HuH-7.5 (cell line): ENCODE measurements around the gene STIL.

Experiments used
- DNase-seq: peaks from one replicate; pipeline ENCODE4 v3.0.0; 2011; ENCODE audit warnings: low spot score

STIL gene

GRCh38 chr1:47235241-47235681, 78.7 kb downstream of the STIL start:
- no peak for DNase-seq

- DNase-seq = no peak
Measured at GRCh38 chr1:47233186-47233585, 80.8 kb downstream of the STIL start.

GRCh38 chr1:47232187-47232874, 81.6 kb downstream of the STIL start, which contains the start of gene TAL1:
TAL1 (minus strand) TSS chr1:47232225; CDS start chr1:47225888, 6,337 bp downstream.
- DNase-seq = no peak

DNA sequence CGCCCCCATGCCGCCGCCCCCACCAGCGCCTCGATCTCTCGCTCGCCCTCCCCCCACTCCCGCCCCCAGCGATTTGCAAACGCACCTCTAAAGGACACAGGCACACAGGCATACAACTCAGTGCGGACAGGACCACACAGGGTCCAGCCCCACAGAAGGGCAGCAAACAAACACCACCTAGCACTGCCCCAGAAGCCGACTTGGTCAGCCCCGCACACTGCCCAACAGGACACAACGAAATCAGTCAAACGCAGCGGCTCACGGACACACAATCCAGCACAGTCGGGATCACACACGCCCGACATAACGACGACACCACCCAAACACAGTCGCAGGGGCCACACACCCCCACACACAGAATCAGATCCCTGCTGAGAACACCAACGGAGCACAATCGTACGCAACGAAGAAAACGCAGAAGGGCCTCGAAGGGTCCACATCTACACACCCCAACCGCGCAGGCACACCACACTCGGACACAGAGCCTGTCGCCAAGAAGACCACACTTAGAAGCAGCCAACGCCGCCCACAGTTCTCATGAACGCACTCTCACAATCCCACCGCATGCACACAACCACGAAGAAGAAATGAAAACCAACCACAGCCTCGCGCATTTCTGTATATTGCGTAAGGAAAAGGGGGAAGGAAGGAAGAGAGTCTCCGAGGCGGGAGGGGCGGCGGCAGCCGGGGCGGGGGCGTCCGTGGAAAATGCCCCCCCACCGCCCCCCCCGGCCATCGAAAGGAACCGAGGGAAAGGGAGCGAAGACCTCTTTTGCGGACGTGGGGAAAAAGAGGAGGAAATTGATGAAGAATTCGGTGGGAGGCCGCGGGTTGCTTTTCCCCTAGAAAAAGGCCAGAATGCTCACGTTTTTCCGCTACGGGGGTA, 82.4 kb downstream of the STIL start:
- DNase-seq = no peak

- no peak for DNase-seq
Measured at GRCh38 chr1:47230692-47231300, 83.2 kb downstream of the STIL start.

- no peak for DNase-seq
Measured at GRCh38 chr1:47229886-47230691, 83.9 kb downstream of the STIL start.

DNA sequence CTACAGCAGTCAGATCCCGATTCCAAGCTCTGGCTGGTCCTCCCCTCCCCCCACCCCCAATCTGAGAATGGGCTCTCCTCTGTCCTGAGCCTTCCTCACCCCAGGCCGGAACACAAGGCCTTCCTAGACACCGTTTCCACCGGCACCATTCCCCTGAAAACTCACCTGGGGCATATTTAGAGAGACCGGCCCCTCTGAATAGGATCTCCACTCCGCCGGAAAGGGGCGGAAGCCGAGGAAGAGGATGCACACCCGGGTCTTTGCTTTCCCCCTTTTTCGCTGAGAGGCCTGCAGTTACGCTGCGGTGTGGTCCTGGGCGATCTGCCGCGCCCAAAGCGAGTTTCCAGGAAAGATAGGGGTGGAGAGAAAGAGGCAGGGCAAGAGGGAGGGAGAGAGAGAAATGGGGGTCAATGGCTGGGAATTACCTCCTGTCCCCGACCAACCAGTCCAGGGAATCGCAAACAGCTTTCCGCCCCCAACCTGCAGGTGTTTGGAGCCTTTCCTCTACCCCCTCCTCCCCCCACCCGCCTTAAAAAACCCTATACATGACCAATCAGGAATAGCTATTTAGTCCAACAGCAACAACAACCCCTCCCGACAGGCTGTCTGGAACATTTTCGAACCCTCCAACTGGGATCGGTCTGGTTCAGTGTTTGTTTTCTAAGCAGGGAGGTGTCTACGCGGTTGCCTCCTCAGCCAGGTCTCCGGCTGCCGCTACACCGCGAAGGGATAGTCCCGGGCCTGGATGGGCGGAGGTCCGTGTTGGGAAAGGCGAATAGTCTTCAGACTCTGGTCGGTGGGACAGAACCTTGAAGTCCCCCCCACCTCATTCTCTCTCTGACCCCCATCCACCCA, 84.7 kb downstream of the STIL start:
- DNase-seq = no peak

DNA sequence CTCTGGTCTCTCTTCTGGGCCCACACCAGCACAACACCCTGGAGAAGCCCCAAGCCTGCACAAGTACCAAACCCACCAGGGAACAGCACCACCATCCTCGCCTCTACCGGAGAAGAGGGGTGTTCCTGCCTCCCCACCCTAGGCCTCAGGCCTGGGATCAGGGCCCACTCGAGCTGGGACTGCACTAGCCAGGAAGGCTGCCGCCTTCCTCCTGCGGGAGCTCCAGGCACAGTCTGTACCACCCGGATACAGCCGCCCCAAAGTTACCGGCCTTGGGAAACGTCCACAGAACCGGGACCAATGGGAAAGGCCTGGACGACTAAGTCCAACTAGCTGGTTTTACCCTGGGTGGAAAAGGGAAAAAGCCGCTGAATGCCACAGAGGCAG, 85.3 kb downstream of the STIL start:
- DNase-seq = no peak

DNA sequence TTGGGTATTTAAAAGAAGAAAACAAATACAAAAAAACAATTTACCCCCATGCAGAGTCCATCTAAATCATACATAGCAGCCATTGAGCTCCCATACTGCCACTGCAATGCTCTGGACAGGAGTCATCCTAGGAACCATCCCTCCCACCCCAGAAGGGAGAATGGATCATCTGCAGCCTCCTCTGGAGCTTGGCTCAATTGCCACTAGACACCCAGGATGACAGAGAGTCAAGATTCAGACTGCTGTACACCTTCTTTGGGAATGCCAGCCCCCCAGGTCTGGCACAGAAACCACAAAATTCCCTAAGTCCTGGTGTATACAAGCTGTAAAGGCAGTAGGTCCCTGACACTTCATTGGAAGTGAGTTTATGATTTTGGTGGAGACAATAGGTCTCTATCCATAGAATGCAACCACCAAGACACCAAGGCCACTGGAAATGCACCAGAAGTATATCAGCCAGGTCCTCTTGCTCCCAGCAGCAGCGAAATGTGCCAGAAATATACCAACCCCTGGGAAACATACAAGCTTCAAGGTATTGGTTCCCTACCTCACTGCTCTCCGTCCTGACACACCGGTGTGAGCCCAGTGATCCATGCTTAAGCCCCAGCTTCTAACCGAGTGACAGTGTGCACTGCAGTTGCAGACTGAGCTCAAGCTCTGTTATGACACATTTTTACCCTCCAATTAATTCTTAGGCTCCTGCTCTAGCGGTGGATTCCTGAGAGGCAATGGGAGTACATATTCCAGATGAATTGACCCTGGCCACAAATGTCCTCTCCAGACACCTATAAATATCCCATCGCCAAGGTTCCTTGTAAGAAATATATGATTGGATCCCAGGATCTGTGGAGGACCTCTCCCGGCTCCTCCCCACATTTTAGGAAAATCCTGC, 86.4 kb downstream of the STIL start:
- no peak for DNase-seq

- DNase-seq = no peak
Measured at GRCh38 chr1:47226839-47227215, 87.1 kb downstream of the STIL start.

DNA sequence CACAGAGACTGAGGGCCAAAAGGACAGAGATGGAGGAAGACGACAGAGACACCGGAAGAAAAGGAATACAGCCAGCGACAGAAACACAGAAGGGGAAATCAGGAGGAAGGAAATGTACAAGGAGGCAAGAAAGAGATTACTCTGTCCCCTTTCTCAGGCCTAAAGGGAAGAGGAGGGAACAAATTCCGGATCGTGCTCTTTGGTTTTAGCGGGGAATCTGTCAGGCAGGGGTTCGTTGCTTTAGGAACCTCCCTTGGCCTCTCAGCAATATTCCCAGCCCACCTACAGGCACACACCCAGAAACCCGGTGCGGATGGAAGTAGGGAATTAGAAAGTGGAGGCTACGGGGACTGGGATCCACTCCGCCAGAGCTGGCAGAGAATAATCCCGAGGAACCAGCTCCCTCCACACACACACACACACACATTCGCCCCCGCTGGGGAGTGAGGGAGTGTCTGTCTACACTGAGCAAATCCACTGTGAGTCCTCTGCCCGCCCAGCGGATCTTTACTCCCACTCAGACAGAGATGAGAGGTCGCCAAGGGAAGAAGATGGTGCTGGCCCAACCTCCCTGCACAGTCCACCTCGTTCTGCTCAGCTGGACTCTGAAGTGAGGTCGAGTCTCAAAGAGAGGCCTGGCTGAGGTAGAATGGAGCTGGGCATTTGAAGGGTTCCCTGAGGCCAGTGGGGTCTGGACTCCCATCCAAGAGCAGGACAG, 87.7 kb downstream of the STIL start:
- DNase-seq = no peak

DNA sequence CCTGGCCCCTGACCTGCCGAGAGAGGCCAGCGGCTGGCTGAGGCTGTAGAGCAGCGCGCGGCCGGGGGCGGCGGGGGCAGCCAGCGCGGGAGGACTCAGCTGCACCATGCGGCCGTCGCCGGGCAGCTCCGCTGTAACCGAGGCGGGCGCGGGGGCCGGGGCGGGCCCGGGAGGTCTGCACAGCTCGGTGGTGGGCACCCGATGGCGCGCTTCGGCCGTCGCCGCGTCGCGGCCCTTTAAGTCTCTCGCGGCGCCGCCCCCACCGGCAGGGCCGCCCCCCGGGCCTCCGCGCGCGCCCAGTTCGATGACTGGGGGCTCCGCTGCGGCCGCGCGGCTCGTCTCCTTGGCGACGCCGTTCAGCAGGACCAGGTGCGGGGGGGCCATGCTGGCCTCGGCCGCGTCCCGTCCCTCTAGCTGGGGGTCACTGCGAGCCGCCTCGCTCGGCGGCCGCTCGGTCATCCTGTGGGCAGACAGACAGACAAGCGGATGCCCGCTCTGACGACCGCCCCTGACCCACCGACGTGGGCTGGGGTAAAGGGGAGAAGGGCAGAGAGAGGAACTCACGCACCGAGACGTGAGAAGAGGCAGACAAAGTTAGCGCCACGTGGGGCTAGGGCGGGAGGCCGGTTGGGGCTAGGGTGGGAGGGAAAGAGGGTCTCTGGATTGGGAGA, 88.4 kb downstream of the STIL start:
- no peak for DNase-seq

DNA sequence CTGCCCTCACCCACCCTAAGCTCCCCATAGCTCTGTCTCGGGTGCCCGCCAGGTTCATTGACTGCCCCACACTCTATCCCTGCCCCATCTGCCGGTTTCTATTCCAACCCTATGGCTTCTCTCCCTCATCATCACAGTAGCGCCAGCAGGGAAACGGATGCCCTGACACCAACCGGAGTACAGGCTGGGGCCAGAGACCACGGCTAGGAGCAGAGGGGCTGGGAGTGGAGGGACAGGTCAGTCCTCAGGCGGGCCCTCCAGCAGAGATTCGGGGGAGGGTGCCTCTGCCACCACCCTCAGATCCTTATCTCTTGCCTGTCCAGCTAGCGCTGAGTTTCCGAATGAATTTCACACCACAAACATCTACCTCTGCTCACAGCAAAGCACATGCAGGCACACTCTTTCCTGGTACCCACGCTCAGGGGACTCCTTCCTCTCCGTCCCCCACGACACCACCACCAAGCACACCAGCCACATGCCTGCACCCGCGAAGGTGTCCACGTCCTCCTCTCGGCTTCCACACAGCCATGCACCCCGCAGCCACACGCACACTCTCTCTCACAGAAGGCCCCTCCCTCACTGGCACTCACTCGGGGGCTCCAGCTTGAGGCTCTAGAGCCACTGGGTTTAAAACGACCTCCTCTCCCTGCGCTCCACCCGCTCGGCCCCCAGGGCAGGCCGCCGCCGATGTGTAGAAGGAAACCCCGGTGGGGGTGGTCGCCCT, 89.1 kb downstream of the STIL start:
- no peak for DNase-seq

- no peak for DNase-seq
Measured at GRCh38 chr1:47223921-47224675, 89.8 kb downstream of the STIL start.

GRCh38 chr1:47223174-47223920, 90.6 kb downstream of the STIL start:
- no peak for DNase-seq

DNA sequence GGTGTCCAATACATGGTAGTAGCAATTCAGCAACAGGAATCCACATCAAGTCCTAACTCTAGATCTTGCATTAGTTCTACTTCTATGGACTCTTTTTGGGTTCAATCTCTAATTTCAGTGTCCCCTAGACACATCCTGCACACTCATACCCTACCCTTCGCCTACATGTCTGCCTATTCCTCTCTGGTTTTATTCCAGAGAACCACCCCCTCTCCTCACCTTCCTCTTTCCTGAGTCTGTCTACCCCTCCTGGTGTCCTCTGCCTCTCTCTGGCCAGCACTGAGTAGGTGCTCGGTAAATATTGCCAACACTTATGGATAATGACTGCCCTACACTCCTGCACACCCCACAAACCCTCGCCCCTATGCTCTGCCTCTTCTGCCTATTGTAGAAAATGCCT, 91.5 kb downstream of the STIL start:
- DNase-seq = no peak
